Measurements from ENCODE around the gene MRGPRE.
A peak's percentile ranks its signal among the peaks of the same experiment; 100 is the strongest.

Gene MRGPRE

DNA sequence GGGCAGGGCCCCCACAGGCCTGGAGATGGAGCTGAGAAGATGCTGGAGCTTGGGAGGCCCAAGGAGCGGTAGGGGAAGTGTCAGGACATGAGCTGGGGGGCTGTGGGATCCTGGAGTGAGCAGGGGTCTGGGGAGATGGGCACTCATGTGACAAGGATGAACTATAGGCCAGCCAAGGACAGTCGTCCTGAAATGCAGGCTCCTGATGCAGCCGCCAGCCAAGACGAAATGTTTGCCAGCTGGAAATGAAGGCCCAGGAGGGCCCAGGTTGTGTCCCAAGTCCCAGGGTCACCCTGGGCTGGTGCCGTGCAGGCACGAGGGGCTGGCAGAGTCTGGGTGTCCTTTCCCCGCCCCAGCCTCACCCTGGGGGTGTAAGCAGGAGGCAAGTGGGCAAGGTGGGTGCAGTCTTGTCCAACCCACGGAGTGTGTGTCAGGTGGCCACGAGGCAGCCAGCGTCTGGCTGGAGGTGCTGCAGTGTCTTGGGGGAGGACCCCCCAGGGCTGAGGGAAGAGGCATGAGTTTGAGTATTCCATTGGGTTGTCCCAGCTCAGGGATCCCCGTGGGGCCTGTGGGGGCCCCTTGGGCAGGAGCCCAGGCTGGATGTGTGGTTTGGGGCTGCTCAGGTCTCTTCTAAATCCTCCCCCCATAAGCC lies 35.0 kb downstream of the MRGPRE start:
- 0 out of 2 replicates have a peak overlapping the region, but pooled peaks have one; percentile 13 for H3K4me2 ChIP-seq
- peaks cover 3% of the 10 kb centered on the region; the same call in 1 of the 2 replicates for H4K20me1 ChIP-seq
- H3K9me3 ChIP-seq = no peaks in the 10 kb centered on the region
- H3K9ac ChIP-seq = 0 out of 2 replicates have a peak overlapping the region, but pooled peaks have one; percentile 24
- no peak overlapping the region for H3K27ac ChIP-seq
- H3K36me3 ChIP-seq = no peaks in the 10 kb centered on the region
- no peak overlapping the region for H3K4me3 ChIP-seq
- H3K27me3 ChIP-seq = peaks cover 17% of the 10 kb centered on the region
- H3K4me1 ChIP-seq = peaks cover 19% of the 10 kb centered on the region
- TF ChIP-seq Cebpa-rat (IDR thresholded peaks at IDR 0.05) = no peak

DNA sequence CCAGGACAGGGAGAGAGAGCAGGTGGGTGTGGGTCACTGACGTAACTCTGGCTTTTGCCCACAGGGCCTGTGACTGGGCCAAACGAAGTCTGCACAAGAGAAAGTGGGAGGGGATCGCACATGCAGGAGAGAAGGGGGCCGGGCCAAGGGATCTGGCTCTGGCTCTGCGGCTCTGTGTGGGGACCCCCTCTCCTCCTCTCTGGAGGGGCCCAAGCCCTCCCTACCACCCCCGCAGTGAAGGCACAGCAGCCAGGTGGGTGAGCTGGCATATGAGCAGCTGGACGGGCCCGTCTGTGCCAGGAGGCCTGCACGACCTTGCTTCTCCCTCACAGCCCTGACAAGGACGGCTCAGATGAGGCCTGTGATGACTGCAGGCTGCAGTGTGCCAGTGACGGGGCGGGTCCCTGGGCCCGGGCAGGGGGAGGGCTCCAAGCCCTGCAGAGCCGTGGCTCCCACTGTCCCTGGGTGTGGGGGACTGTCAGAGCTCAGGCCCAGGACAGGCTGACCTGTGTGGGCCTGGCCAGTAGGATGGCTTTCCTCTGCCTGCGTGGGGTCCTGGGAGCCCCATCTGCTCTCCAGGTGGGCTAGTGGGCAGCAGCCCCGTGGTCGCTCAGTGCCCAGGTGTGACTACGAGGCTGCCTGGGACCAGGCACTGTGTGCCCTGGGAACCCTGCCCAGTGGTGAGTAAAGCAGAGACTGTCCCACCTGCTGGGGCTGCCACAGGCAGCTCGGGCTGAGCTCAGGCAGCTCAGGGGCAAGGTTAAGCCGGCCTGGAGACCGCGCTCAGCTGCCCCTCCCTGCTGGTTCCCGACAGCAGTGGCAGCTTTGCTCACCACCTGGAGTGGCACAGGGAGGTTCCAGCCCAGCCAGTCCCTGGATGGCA lies 35.8 kb downstream of the MRGPRE start:
- Histone ChIP-seq H3K27me3 (peaks cover 9% of the 10 kb centered on the region), H3K4me3 (no peak overlapping the region), H3K9me3 (no peaks in the 10 kb centered on the region), H3K9ac (0 out of 2 replicates have a peak overlapping the region, but pooled peaks have one; percentile 24), H3K36me3 (no peaks in the 10 kb centered on the region), H3K27ac (no peak overlapping the region), H3K4me1 (peaks cover 19% of the 10 kb centered on the region), H3K4me2 (no peak overlapping the region), H4K20me1 (no peaks in the 10 kb centered on the region; the same call in 1 of the 2 replicates)
- TF ChIP-seq Cebpa-rat (IDR thresholded peaks at IDR 0.05) = no peak

DNA sequence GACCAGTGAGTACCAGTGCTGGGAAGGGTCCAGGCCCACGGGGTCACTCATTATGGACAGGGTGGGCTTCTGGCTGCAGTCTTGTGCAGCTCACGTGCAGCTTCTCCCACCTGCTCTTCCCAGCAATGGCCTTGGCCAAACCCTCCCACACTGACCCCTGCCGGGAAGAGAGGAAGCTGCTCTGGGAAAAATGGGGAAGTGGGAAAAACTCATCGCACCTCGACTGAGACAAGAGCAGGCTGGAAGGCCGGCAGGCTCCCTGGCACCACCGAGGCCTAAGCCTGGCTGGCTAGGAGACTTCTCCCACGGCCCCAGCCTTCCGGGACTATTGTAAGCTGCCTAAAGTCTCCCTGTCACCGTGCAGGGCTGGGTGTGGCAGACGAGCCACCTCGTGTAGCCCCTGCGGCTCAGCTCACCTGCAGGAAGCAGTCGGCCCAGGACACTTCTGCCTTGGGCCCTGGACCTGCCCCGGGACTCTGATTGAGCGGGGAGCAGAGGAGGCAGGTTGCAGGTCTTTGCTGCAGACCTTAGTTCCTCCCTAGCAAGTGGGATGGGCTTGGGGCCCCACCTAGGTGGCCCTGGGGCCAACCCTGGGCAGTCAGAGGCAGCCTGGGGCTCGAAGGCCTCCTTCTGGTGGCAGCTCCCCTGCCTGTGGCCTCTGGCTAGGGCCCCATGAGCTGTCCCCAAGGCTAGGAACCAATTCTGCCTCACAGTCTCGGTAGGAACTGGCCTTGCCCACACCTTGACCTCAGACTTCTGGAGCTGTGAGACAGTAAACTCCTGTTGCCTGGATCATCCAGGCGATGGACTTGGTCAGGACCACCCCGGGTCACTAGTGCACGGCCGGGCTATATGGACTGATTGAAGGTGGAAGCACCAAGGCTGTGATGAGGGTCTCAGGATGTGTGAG lies 36.7 kb downstream of the MRGPRE start:
- no peaks in the 10 kb centered on the region; the same call in 1 of the 2 replicates for H3K27me3 ChIP-seq
- H4K20me1 ChIP-seq = no peaks in the 10 kb centered on the region
- no peak for TF ChIP-seq Cebpa-rat (IDR thresholded peaks at IDR 0.05)
- H3K4me1 ChIP-seq = peaks cover 19% of the 10 kb centered on the region
- no peaks in the 10 kb centered on the region for H3K9me3 ChIP-seq
- no peak overlapping the region for H3K4me3 ChIP-seq
- H3K9ac ChIP-seq = no peak overlapping the region
- no peaks in the 10 kb centered on the region for H3K36me3 ChIP-seq
- no peak overlapping the region for H3K27ac ChIP-seq
- no peak overlapping the region for H3K4me2 ChIP-seq

DNA sequence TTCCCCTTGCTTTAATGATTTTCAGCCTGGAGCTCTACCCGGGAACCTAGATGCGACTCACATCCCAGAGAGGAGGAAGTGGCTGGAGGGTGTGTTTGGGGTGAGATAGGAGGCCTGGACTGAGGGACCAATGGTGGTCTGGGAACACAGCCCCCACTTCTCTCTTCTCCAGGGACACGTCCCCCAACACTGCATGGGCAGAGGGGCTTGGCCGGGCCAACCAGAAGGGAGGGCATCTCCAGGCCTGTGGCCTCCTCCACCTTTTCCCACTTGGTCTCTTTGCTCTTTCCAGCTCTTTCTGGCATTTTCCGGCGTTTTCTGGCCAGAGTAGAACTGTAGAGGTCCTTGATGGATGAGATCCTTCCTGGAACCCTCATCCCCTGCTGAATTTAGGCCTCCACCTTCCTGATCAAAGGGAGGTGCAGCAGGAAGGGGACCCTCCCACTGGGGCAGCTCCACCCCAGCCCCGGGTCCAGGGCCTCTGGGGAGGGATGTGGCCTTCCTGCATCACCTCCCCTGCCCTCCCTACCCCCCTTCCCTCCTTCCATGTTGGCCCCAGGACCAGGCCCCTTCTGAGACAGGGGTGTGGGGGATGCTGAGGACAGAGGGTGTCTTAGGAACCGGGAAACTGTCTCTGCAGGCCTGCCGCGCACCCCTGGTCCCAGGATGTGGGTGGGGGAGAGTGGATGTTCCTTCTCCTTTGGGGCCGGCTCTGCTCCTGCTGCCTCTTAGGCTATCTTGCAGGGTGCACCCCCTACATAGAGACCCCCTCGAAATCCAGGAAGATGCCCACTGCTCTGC lies 38.0 kb downstream of the MRGPRE start:
- TF ChIP-seq Cebpa-rat (IDR thresholded peaks at IDR 0.05) = no peak
- H3K9me3 ChIP-seq = no peaks in the 10 kb centered on the region
- no peaks in the 10 kb centered on the region for H3K36me3 ChIP-seq
- H4K20me1 ChIP-seq = no peaks in the 10 kb centered on the region
- no peak overlapping the region for H3K4me3 ChIP-seq
- peaks cover 19% of the 10 kb centered on the region for H3K4me1 ChIP-seq
- H3K4me2 ChIP-seq = no peak overlapping the region
- H3K27me3 ChIP-seq = no peaks in the 10 kb centered on the region
- no peak overlapping the region for H3K9ac ChIP-seq
- H3K27ac ChIP-seq = no peak overlapping the region

DNA sequence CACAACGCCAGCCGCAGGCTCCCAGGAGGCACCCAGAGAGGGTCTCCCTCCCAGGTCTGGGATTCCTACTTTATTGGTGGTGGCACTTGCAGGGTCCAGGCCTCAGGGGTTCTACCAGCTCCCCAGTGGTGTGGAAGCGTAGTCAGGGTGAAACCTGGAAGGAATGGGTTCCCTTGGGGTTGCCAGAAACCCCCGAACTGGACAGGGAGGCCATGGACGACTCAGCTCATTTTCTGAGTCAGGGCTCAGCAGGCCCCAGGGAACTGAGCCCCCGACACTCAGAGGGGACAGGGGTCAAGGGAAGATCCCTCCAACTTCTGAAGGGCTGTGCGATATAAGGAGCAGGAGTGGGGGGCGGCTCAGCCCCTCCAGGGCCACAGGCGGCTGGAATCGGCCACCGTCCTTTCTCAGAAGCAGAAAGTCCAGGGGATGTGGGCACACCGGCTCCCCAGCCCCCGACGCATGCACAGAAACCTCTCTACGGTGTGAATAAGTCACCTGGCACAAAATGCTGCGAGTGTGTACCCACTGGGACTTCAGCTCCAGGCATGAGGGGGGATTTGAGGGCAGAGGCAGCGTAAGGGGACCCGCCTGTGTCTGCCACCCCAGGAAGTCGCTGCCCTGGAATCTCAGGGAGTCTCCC lies 38.7 kb downstream of the MRGPRE start:
- H3K4me3 ChIP-seq = no peak overlapping the region
- no peak overlapping the region for H3K9ac ChIP-seq
- TF ChIP-seq Cebpa-rat (IDR thresholded peaks at IDR 0.05) = no peak
- no peak overlapping the region for H3K27ac ChIP-seq
- H3K4me2 ChIP-seq = no peak overlapping the region
- no peaks in the 10 kb centered on the region for H3K9me3 ChIP-seq
- H3K27me3 ChIP-seq = no peaks in the 10 kb centered on the region
- no peaks in the 10 kb centered on the region for H4K20me1 ChIP-seq
- no peaks in the 10 kb centered on the region for H3K36me3 ChIP-seq
- H3K4me1 ChIP-seq = peaks cover 19% of the 10 kb centered on the region

DNA sequence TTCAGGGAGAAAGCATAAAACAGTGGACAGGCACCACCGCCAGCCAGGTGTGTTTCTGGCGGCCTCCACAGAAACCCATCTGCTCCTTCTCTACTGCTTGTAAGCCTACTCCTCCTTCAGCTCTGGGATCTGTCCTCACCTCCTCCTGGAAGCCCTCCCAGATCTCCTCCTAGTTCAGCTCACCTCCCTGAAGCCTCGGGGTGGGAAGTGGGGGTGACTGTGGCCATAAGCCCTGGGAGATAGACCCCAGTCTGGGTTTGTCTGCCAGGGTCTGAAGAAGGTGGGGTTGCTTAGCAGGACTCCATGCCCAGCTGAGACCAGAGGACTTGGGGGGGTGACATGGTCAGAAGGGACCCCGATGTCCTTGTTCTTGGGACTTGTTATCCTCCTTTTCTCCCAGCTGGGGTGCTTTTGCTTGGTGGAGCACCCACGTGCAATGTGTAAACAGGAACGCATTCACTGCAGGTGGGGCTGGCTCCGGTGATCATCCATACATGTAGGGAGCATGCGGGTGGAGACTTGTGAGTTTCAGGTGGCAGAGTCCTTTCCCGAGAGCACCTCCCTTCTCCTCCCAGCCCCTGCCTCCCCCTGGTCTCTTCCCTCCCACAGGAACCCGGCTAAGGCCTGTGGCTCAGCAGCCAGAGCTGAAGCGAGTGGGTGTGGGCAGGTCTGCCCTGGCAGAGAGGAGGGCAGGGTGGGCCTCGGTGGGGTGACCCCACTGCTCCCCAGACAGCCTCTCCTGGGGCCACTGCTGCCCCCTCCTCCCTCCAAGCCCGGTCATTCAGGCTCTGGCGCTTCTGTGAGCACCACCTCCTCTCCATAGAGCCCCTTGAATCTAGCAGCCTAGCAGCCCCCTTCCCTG lies 39.5 kb downstream of the MRGPRE start:
- TF ChIP-seq Cebpa-rat (IDR thresholded peaks at IDR 0.05) = no peak
- Histone ChIP-seq H3K9ac (no peak overlapping the region), H3K4me1 (peaks cover 12% of the 10 kb centered on the region), H3K4me2 (no peak overlapping the region), H3K27me3 (no peaks in the 10 kb centered on the region), H4K20me1 (no peaks in the 10 kb centered on the region), H3K27ac (no peak overlapping the region), H3K4me3 (no peak overlapping the region), H3K9me3 (no peaks in the 10 kb centered on the region), H3K36me3 (no peaks in the 10 kb centered on the region)

DNA sequence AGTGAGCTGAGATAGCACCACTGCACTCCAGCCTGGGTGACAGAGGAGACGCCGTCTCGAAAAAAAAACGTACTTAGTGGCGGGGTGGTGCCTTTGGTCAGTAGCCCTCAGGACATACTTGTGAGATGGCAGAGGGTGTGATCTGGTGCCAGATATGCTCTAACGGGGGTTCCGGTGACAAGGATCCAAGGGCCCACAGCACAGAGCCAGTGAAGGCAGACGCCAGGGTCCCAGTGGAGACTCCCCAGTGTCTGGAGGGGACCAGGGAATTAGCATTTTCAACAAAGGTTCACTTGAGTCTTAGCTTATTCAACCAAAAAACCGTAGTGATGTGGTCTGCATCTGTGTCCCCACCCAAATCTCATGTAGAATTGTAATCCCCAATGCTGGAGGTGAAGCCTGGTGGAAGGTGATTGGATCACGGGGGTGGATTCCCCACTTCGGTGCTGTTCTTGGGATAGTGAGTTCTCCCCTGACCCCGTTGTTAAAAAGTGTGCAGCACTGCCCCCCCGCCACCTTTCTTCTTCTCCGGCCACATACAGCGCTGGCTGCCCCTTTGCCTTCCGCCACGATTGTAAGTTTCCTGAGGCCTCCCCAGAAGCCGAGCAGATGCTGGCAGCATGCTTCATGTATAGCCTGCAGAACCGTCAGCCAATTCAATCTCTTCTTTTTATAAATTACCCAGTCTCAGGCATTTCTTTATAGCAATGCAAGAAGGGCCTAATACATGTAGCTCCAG lies 40.5 kb downstream of the MRGPRE start:
- Histone ChIP-seq H3K4me3 (no peak overlapping the region), H4K20me1 (no peaks in the 10 kb centered on the region), H3K36me3 (no peaks in the 10 kb centered on the region), H3K4me1 (peaks cover 9% of the 10 kb centered on the region), H3K9ac (no peak overlapping the region), H3K27ac (no peak overlapping the region), H3K9me3 (no peaks in the 10 kb centered on the region), H3K4me2 (no peak overlapping the region), H3K27me3 (no peaks in the 10 kb centered on the region)
- no peak for TF ChIP-seq Cebpa-rat (IDR thresholded peaks at IDR 0.05)

All from BLaER1 (cell line).